DND-41 (cell line): Measurements from ENCODE around the gene ITPR2.

Source experiments
- ATAC-seq: fragments of 200-7000 bp; cut with Tn5 transposase; 3 replicates; pipeline ENCODE4 v1.9.1; 2021; ENCODE audit warnings: low read depth; ENCODE audit not compliant: insufficient read depth
- DNase-seq: peaks from one replicate; pipeline ENCODE4 v3.0.0-alpha.2; 2020
- H2AFZ ChIP-seq: 2 replicates; pipeline ENCODE4 v1.6.0; 2012; ENCODE audit warnings: low read depth, low read length
- H3K27ac ChIP-seq: 2 replicates; pipeline ENCODE4 v1.5.1; 2012; ENCODE audit warnings: low read length, inconsistent platforms
- H3K27me3 ChIP-seq: fragments of 200-600 bp; sonication (generic); 2 replicates; pipeline ENCODE4 v1.6.0; 2012; ENCODE audit warnings: low read length, mild to moderate bottlenecking, inconsistent platforms; ENCODE audit not compliant: insufficient read depth, poor library complexity
- H3K36me3 ChIP-seq: 2 replicates; pipeline ENCODE4 v1.5.1; 2012; ENCODE audit warnings: low read length, inconsistent platforms; ENCODE audit not compliant: insufficient read depth
- H3K4me1 ChIP-seq: 2 replicates; pipeline ENCODE4 v1.5.1; 2012; ENCODE audit warnings: mild to moderate bottlenecking, low read length; ENCODE audit not compliant: insufficient read depth
- H3K4me2 ChIP-seq: 2 replicates; pipeline ENCODE4 v1.6.0; 2012; ENCODE audit warnings: mild to moderate bottlenecking, moderate library complexity, low read length, inconsistent platforms; ENCODE audit not compliant: insufficient read depth
- H3K4me3 ChIP-seq, 2 experiments: fragments of 200-600 bp in 1 of 2; shearing (Covaris generic) in 1 of 2; 2 replicates each; pipeline ENCODE4 v1.5.1; 2012 to 2016; ENCODE audit warnings: inconsistent platforms in 2 of 2, low read length in 2 of 2, mild to moderate bottlenecking in 2 of 2, low read depth in 1 of 2, moderate library complexity in 1 of 2
- H3K79me2 ChIP-seq: 2 replicates; pipeline ENCODE4 v1.6.0; 2012; ENCODE audit warnings: low read length, inconsistent platforms; ENCODE audit not compliant: insufficient read depth
- H3K9ac ChIP-seq: 2 replicates; pipeline ENCODE4 v1.6.0; 2012; ENCODE audit warnings: low read depth, mild to moderate bottlenecking, inconsistent platforms, low read length, moderate library complexity
- H3K9me3 ChIP-seq: 2 replicates; pipeline ENCODE4 v1.5.1; 2012; ENCODE audit warnings: low read length, moderate library complexity, mild to moderate bottlenecking, inconsistent platforms; ENCODE audit not compliant: insufficient read depth, severe bottlenecking
- H4K20me1 ChIP-seq: 2 replicates; pipeline ENCODE4 v1.6.0; 2012; ENCODE audit warnings: low read length; ENCODE audit not compliant: insufficient read depth
- CTCF ChIP-seq: IDR thresholded peaks from 2 replicates; pipeline ENCODE4 v1.5.1; 2012; ENCODE audit warnings: borderline replicate concordance, low read length, moderate library complexity, mild to moderate bottlenecking; ENCODE audit not compliant: poor library complexity, severe bottlenecking; ENCODE audit errors: extremely low read depth
- EZH2 ChIP-seq: IDR thresholded peaks from 3 replicates; pipeline ENCODE4 v1.6.1; 2012; ENCODE audit warnings: borderline replicate concordance, low read depth, mild to moderate bottlenecking, moderate library complexity, low read length, inconsistent platforms; ENCODE audit not compliant: severe bottlenecking

The ITPR2 gene

GRCh38 chr12:26373606-26374495 is 459.1 kb downstream of the ITPR2 start:
- no peaks in the 10 kb centered on the region for H3K27me3 ChIP-seq
- no peaks in the 10 kb centered on the region for H3K9me3 ChIP-seq
- no peak for DNase-seq
- H3K27ac ChIP-seq = no peak overlapping the region
- peaks cover 9% of the 10 kb centered on the region; the same call in 1 of the 2 replicates for H3K36me3 ChIP-seq
- no peak overlapping the region for H2AFZ ChIP-seq
- no peaks in the 10 kb centered on the region for H4K20me1 ChIP-seq
- no peaks in the 10 kb centered on the region for H3K4me1 ChIP-seq
- no peaks in the 10 kb centered on the region for H3K79me2 ChIP-seq
- H3K4me3 ChIP-seq = no peak overlapping the region
- H3K9ac ChIP-seq = no peak overlapping the region
- TF ChIP-seq EZH2 (no peak), CTCF (no peak)
- H3K4me2 ChIP-seq = no peak overlapping the region
- ATAC-seq = no peak

GRCh38 chr12:26372866-26373265 is 460.1 kb downstream of the ITPR2 start:
- ATAC-seq (no peak), DNase-seq (no peak)
- H2AFZ ChIP-seq = no peak overlapping the region
- no peaks in the 10 kb centered on the region for H3K9me3 ChIP-seq
- TF ChIP-seq EZH2 (no peak), CTCF (no peak)
- no peak overlapping the region for H3K4me2 ChIP-seq
- H3K4me3 ChIP-seq = no peak overlapping the region
- peaks cover 5% of the 10 kb centered on the region; the same call in 1 of the 2 replicates for H3K36me3 ChIP-seq
- H3K79me2 ChIP-seq = no peaks in the 10 kb centered on the region
- H3K27me3 ChIP-seq = no peaks in the 10 kb centered on the region
- H3K27ac ChIP-seq = no peak overlapping the region
- H3K9ac ChIP-seq = no peak overlapping the region
- H3K4me1 ChIP-seq = no peaks in the 10 kb centered on the region
- no peaks in the 10 kb centered on the region for H4K20me1 ChIP-seq

GRCh38 chr12:26370098-26370497 is 462.9 kb downstream of the ITPR2 start:
- Histone ChIP-seq H4K20me1 (no peaks in the 10 kb centered on the region), H3K27ac (no peak overlapping the region), H3K36me3 (peaks cover 5% of the 10 kb centered on the region; the same call in 1 of the 2 replicates), H3K27me3 (no peaks in the 10 kb centered on the region), H3K9me3 (no peaks in the 10 kb centered on the region), H3K79me2 (no peaks in the 10 kb centered on the region), H2AFZ (no peak overlapping the region), H3K4me2 (no peak overlapping the region), H3K9ac (no peak overlapping the region), H3K4me1 (no peaks in the 10 kb centered on the region), H3K4me3 (no peak overlapping the region)
- DNase-seq (no peak), ATAC-seq (no peak)
- no peak for TF ChIP-seq EZH2
- TF ChIP-seq CTCF = no peak
